CD4-positive, alpha-beta T cell treated with Interleukin-21 for 1 hour (primary cell): ENCODE data around the gene RNF212.

ENCODE experiments used
- DNase-seq: peaks from one replicate; pipeline ENCODE4 v3.0.0-alpha.2; 2020

The RNF212 gene

GRCh38 chr4:1030559-1030958 is 82.8 kb downstream of the RNF212 start:
- no peak for DNase-seq

DNA sequence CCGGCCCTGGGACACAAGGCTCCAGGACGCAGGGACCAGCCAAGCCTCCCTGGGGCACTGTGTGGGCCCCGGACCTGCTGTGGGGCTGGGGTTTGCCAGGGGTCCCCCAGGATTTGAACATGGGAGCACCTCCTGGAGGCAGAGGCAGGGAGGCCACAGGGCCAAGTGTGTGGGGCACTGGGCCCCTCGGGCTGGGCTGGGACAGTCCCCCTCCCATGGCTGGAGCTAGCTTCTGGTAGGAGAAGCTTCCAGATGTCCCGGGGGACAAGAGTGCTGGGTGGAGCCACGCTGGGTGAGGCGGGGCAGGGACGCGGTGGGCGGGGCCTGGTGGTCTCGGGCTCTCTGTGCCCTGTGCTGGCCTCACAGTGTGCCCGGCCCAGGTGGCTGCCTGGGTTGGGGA is 83.3 kb downstream of the RNF212 start:
- no peak for DNase-seq

DNA sequence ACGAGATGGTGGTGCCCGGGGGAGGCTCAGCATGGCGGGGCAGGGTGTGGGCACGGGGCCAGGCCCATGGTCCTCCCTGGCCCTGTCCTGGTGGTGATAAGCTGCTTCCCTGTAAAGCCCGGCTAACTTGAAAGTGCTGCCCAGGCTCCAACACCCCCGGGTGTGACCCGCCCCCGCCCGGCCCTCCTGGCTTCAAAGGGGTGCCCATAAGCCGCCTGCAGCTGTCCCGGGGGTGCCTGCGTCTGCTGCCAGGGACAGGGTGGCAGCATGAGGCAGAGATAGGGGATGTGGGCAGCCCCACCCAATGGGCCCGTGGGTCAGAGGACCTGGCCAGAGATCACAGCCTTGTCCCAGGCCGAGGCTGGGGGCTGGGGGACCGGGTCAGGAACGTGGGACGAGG is 83.8 kb downstream of the RNF212 start:
- no peak for DNase-seq

GRCh38 chr4:1028574-1029220 is 84.7 kb downstream of the RNF212 start:
- no peak for DNase-seq

- DNase-seq, result no peak
These were observed 85.5 kb downstream of the RNF212 start for GRCh38 chr4:1027915-1028238.

DNA sequence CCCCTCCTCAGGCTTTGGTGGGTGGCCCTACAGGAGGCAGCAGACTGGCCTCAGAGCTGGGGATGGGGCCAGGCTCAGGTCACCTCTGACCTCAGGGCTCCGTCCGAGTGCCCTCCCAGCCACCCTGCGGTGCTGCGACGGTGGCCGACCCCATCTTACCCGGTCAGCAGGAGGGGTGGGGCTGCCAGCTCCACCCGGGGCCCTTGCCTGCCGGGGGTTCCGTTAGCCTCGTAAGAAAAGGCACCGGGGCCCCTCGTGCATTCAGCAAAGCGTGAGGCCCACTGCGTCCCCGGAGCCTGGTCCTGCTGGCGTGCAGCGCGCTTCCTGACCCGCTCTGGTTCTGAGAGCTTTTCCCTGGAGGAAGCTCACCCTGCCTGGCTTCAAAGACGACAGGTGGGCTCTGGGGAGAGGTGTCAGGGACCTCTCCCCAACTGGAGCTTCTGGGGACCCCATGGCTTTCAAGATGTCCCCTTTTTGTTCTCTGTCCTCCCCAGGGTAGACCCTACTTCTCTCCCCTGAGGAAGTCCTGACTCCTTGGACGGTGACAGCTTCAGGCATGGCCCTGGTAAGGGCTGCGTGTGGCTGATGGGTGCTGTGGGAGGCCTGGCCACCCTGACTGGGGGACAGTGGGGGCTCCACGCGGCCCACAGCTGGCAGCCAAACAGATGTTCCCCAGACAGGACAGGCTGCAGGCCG is 86.0 kb downstream of the RNF212 start:
- no peak for DNase-seq

- peak; percentile 47 for DNase-seq
These were observed 87.2 kb downstream of the RNF212 start for GRCh38 chr4:1026115-1026514.

DNA sequence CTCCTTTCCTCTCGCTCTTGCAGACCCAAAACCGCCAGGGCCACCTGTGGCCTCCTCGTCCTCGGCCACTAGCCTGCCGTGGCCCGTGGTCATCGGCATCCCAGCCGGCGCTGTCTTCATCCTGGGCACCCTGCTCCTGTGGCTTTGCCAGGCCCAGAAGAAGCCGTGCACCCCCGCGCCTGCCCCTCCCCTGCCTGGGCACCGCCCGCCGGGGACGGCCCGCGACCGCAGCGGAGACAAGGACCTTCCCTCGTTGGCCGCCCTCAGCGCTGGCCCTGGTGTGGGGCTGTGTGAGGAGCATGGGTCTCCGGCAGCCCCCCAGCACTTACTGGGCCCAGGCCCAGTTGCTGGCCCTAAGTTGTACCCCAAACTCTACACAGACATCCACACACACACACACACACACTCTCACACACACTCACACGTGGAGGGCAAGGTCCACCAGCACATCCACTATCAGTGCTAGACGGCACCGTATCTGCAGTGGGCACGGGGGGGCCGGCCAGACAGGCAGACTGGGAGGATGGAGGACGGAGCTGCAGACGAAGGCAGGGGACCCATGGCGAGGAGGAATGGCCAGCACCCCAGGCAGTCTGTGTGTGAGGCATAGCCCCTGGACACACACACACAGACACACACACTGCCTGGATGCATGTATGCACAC is 88.3 kb downstream of the RNF212 start:
- DNase-seq, result no peak

DNA sequence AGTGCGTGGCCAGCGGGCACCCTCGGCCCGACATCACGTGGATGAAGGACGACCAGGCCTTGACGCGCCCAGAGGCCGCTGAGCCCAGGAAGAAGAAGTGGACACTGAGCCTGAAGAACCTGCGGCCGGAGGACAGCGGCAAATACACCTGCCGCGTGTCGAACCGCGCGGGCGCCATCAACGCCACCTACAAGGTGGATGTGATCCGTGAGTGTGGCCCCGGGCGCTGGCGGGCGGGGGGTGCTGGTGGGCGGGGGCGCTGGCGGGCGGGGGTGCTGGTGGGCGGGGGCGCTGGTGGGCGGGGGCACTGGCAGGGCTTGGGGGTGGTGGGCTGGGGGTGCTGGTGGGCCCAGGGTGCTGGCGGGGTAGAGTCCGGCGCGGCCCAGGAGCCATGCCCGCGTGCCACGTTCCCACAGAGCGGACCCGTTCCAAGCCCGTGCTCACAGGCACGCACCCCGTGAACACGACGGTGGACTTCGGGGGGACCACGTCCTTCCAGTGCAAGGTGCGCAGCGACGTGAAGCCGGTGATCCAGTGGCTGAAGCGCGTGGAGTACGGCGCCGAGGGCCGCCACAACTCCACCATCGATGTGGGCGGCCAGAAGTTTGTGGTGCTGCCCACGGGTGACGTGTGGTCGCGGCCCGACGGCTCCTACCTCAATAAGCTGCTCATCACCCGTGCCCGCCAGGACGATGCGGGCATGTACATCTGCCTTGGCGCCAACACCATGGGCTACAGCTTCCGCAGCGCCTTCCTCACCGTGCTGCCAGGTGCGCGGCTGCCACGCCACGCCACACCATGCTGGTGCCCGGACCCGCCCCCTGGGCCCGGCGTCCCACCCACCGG is 89.2 kb downstream of the RNF212 start:
- DNase-seq, result no peak

- no peak for DNase-seq
These were observed 90.2 kb downstream of the RNF212 start for GRCh38 chr4:1023075-1023640.

- no peak for DNase-seq
These were observed 90.7 kb downstream of the RNF212 start for GRCh38 chr4:1022739-1023066.

- DNase-seq, result no peak
These were observed 91.2 kb downstream of the RNF212 start for GRCh38 chr4:1022051-1022738.
